ENCODE measurements around the gene NEDD4.
"Not testable (repeated sequence)": the region's sequence is repeated elsewhere in the genome, so short reads cannot be mapped to it uniquely, and the experiment has no call there.

Gene NEDD4

GRCh38 chr15:55958349-55958748 is 35.1 kb downstream of the NEDD4 start:
- Histone ChIP-seq H3K4me1 (peaks cover 12% of the 10 kb centered on the region), H3K9me3 (no peaks in the 10 kb centered on the region), H3K36me3 (no peaks in the 10 kb centered on the region), H3K4me3 (ENCODE audit: low read depth, low read length) (no peak overlapping the region), H3K27me3 (no peaks in the 10 kb centered on the region)
- no peak for DNase-seq
- TF ChIP-seq CTCF (IDR thresholded peaks at IDR 0.05; ENCODE audit: low read depth, low read length) = no peak

GRCh38 chr15:55954862-55955605 is 38.4 kb downstream of the NEDD4 start:
- H3K4me1 ChIP-seq = peaks cover 21% of the 10 kb centered on the region
- no peak for DNase-seq
- no peak for TF ChIP-seq CTCF (IDR thresholded peaks at IDR 0.05; ENCODE audit: low read depth, low read length)
- H3K27me3 ChIP-seq = no peaks in the 10 kb centered on the region
- no peaks in the 10 kb centered on the region for H3K36me3 ChIP-seq
- no peaks in the 10 kb centered on the region for H3K9me3 ChIP-seq
- no peak overlapping the region for H3K4me3 ChIP-seq (ENCODE audit: low read depth, low read length)

- H3K4me3 ChIP-seq (ENCODE audit: low read depth, low read length); DNase-seq; H3K4me1 ChIP-seq; H3K36me3 ChIP-seq; H3K27me3 ChIP-seq; H3K9me3 ChIP-seq: not testable (repeated sequence)
Measured at GRCh38 chr15:55952501-55953274, 40.7 kb downstream of the NEDD4 start.

- not testable (repeated sequence) for H3K36me3 ChIP-seq; DNase-seq; H3K4me1 ChIP-seq; H3K9me3 ChIP-seq; H3K4me3 ChIP-seq (ENCODE audit: low read depth, low read length); H3K27me3 ChIP-seq
Measured at GRCh38 chr15:55944606-55945005, 48.8 kb downstream of the NEDD4 start.

- H3K27me3 ChIP-seq = no peaks in the 10 kb centered on the region
- H3K9me3 ChIP-seq = no peaks in the 10 kb centered on the region; the same call in 1 of the 2 replicates
- no peaks in the 10 kb centered on the region; the same call in none of the 2 replicates for H3K36me3 ChIP-seq
- no peak overlapping the region for H3K4me3 ChIP-seq (ENCODE audit: low read depth, low read length)
- no peaks in the 10 kb centered on the region for H3K4me1 ChIP-seq
- no peak for DNase-seq
- no peak for TF ChIP-seq CTCF (IDR thresholded peaks at IDR 0.05; ENCODE audit: low read depth, low read length)
Measured at GRCh38 chr15:55942332-55942731, 51.1 kb downstream of the NEDD4 start.

- no peak for DNase-seq
Measured at GRCh38 chr15:55937040-55937439, 56.4 kb downstream of the NEDD4 start.

More at GRCh38 chr15:55937040-55937439, 56.4 kb downstream of the NEDD4 start:
- Histone ChIP-seq H3K4me3 (ENCODE audit: low read depth, low read length) (no peak overlapping the region), H3K9me3 (no peaks in the 10 kb centered on the region; the same call in 1 of the 2 replicates), H3K36me3 (no peaks in the 10 kb centered on the region; the same call in 1 of the 2 replicates), H3K27me3 (no peaks in the 10 kb centered on the region), H3K4me1 (no peaks in the 10 kb centered on the region)
- no peak for TF ChIP-seq CTCF (IDR thresholded peaks at IDR 0.05; ENCODE audit: low read depth, low read length)
